ENCODE measurements around the gene SH3TC1.

Gene SH3TC1

DNA sequence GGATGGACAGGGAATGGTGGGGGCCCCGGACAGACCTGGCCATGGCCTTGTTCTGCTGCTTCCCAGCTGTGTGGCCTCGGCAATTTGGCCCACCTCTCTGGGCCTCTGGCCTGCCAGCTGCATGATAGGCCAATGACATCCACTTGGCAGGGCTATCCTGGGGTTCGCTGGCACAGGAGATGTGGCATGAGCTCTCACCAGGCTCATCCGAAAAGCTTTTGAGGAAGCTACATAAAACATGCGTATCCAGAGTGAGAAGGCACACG is 18.1 kb downstream of the SH3TC1 start:
- no peak for DNase-seq

- no peak for DNase-seq
Measured at GRCh38 chr4:8217871-8218270, 18.8 kb downstream of the SH3TC1 start.

GRCh38 chr4:8218371-8219031 is 19.4 kb downstream of the SH3TC1 start:
- DNase-seq: no peak

GRCh38 chr4:8219236-8219635 is 20.1 kb downstream of the SH3TC1 start:
- DNase-seq: no peak

DNA sequence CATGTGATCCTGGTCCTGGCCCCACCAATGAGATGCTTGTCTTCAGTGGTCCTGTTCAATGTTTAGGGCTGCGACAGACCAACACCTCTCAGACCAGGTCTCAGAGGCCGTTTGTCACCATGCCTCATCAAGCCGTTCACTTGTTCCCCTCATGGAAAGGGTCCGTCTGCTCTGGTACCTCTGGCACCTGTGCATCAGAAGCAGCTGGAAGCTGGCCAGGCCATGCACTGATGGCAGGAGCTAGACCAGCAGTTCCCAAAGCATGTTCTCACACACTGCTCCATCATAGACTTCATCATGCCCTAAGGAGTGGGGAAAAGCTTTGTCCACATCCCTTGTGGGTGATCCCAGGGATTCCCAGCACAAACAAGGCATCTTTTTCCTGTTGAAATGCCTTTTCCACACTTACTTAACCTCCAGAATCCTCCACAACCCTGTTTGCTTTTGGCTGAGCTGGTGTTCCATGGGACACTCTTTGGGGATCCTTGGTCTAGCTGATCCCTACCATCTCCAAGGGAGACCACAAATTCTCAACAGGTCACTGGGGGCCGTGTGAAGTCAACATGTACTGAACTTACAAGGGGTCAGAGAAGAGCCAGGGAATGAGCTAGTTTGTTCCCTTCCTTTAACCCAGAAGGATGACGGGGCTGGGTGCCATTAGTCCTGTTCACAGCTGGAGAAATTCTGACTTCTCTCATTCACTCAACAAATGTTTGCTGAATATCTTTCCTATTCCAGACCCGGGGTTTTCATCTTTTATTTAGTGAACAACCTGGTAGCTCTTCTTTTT is 21.8 kb downstream of the SH3TC1 start:
- no peak for DNase-seq

GRCh38 chr4:8221476-8221875 is 22.4 kb downstream of the SH3TC1 start:
- no peak for DNase-seq

GRCh38 chr4:8221985-8222384 is 22.9 kb downstream of the SH3TC1 start:
- no peak for DNase-seq

- DNase-seq: no peak
Measured at GRCh38 chr4:8222609-8223388, 23.7 kb downstream of the SH3TC1 start.

- no peak for DNase-seq
Measured at GRCh38 chr4:8224267-8224974, 25.3 kb downstream of the SH3TC1 start.

- no peak for DNase-seq
Measured at GRCh38 chr4:8224975-8225625, 26.0 kb downstream of the SH3TC1 start.

- DNase-seq: no peak
Measured at GRCh38 chr4:8225706-8226443, 26.8 kb downstream of the SH3TC1 start.

GRCh38 chr4:8227201-8227770 is 28.2 kb downstream of the SH3TC1 start:
- no peak for DNase-seq

- no peak for DNase-seq
Measured at GRCh38 chr4:8227771-8228318, 28.8 kb downstream of the SH3TC1 start.

- peak; percentile 66 to 70 for DNase-seq
Measured at GRCh38 chr4:8228319-8229250, 29.5 kb downstream of the SH3TC1 start.

DNA sequence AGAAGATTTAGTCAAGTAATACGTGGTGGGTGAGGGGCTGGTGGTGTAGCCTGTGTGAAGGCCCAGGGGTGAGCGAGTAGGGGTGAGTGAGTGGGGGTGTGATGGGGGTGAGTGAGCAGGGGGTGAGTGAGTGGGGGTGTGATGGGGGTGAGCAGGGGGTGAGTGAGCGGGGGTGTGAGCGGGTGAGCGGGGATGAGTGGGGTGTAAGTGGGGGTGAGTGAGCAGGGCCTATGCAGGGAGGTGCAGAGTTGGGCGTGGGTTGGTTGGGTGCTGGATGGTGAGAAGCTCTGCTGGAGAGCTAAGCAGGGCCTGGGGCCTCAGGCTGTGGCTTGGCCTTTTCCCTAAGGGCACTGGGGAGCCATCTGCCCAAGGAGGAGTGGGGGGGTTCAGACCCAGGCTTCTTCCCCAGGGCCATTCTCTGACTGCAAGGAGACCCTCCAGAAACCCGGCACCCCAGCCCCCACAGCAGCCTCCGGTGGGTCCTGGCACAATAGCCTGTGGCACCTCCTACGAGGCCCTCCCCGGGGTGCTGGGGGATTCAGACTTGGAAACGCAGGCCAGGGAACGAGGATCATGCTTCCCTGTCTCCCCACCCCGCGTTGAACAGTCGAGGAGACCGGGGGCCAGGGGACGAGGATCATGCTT is 30.4 kb downstream of the SH3TC1 start:
- DNase-seq: peak in 1 of 2 donors; percentile 8

DNA sequence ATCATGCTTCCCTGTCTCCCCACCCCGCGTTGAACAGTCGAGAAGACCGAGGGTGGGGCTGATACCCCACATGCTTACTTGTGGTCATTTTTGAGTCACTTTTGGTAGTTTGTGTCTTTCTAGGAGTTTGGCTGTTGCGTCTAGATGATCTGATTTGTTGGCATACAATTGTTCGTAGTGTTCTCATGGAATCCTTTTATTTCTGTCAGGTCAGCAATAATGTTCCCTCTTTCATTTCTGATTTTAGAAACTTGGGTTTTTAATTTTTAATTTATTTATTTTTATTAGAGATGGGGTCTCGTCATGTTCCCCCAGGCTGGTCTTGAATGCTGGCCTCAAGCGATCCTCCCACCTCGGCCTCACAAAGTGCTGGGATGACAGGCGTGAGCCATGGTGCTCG is 30.9 kb downstream of the SH3TC1 start:
- no peak for DNase-seq

DNA sequence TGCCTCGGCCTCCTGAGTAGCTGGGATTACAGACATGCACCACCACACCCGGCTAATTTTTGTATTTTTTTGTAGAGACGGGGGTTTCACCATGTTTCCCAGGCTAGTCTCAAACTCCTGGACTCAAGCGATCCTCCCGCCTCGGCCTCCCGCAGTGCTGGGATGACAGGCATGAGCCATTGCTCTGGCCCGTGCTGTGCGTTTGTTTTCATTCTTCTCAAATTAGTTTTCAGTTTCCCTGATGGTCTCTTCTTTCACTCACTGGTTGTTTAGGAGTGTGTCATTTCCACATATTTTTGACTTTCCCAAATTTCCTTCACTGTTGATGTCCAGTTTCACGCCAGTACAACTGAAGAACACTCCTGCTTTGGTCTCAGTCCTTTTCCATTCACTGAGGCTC is 31.8 kb downstream of the SH3TC1 start:
- no peak for DNase-seq

- DNase-seq: no peak
Measured at GRCh38 chr4:8231551-8232049, 32.5 kb downstream of the SH3TC1 start.

DNA sequence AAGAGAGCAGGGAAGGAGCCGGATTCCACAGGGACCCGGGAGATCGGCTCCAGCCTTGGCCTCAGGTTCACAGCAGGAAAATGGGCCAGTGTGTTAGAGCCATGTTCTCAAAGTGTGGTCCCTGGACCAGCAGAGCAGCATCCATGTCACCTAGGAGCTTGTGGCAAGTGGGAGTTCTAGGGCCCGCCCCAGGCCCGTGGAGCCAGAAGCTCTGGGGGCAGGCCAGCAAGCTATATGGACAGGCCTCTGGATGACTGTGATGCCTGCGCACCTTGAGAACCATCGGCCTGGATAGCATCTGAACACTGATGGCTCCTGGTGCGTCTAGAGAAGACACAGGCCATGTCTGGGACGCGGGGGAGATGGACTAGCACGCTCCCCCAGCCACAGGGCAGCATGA is 33.7 kb downstream of the SH3TC1 start:
- no peak for DNase-seq
